ENCODE data around the gene RASIP1. TPM values are rescaled to one million over a fixed set of nuclear protein-coding genes. Genes with fewer than 3 reads are reported as not detected.
A peak's percentile ranks its signal among the peaks of the same experiment; 100 is the strongest.
"Not testable (repeated sequence)": the region's sequence is repeated elsewhere in the genome, so short reads cannot be mapped to it uniquely, and the experiment has no call there.

Gene RASIP1
- total RNA-seq, 1 donor from 2014 or later: 0.62 TPM

GRCh38 chr19:48696353-48697010, 43.9 kb downstream of the RASIP1 start:
- Mint-ChIP-seq H3K4me3 (ENCODE audit: unreplicated experiment) (peak overlapping the region; percentile 50), H3K9me3 (ENCODE audit: low read depth) (no peaks in the 10 kb centered on the region), H3K4me1 (ENCODE audit: low read depth) (peaks cover 10% of the 10 kb centered on the region), H3K27ac (ENCODE audit: unreplicated experiment) (no peak overlapping the region), H3K27me3 (ENCODE audit: low read depth) (peaks cover 10% of the 10 kb centered on the region), H3K36me3 (ENCODE audit: low read depth) (peaks cover 2% of the 10 kb centered on the region)
- no peak for DNase-seq (ENCODE audit: low spot score)
- no peak for TF ChIP-seq CTCF (IDR thresholded peaks at IDR 0.05)

GRCh38 chr19:48695743-48696352, 44.6 kb downstream of the RASIP1 start, which contains the start of gene FUT2:
Gene FUT2, plus strand, starts transcription at chr19:48695971. Its CDS starts 6,986 bp downstream, at chr19:48702957.
- Mint-ChIP-seq H3K4me3 (ENCODE audit: unreplicated experiment) (peak within 1 kb of the TSS; percentile 50), H3K27ac (ENCODE audit: unreplicated experiment) (no peak within 1 kb of the TSS), H3K4me1 (ENCODE audit: low read depth) (peaks cover 10% of the 10 kb centered on the region), H3K36me3 (ENCODE audit: low read depth) (peaks cover 2% of the 10 kb centered on the region), H3K27me3 (ENCODE audit: low read depth) (peaks cover 10% of the 10 kb centered on the region), H3K9me3 (ENCODE audit: low read depth) (no peaks in the 10 kb centered on the region)
- DNase-seq (ENCODE audit: low spot score): no peak
- TF ChIP-seq CTCF (IDR thresholded peaks at IDR 0.05): no peak

GRCh38 chr19:48693629-48694028, 46.8 kb downstream of the RASIP1 start:
- H3K4me3 Mint-ChIP-seq (ENCODE audit: unreplicated experiment); DNase-seq (ENCODE audit: low spot score); H3K27ac Mint-ChIP-seq (ENCODE audit: unreplicated experiment); H3K9me3 Mint-ChIP-seq (ENCODE audit: low read depth); H3K36me3 Mint-ChIP-seq (ENCODE audit: low read depth); H3K27me3 Mint-ChIP-seq (ENCODE audit: low read depth): not testable (repeated sequence)
- peaks cover 10% of the 10 kb centered on the region for H3K4me1 Mint-ChIP-seq (ENCODE audit: low read depth)

GRCh38 chr19:48689449-48689848, 51.0 kb downstream of the RASIP1 start:
- H3K36me3 Mint-ChIP-seq (ENCODE audit: low read depth): no peaks in the 10 kb centered on the region
- H3K4me3 Mint-ChIP-seq (ENCODE audit: unreplicated experiment): no peak overlapping the region
- H3K27me3 Mint-ChIP-seq (ENCODE audit: low read depth): no peaks in the 10 kb centered on the region
- no peaks in the 10 kb centered on the region for H3K9me3 Mint-ChIP-seq (ENCODE audit: low read depth)
- no peak overlapping the region for H3K27ac Mint-ChIP-seq (ENCODE audit: unreplicated experiment)
- DNase-seq (ENCODE audit: low spot score): no peak
- no peak for TF ChIP-seq CTCF (IDR thresholded peaks at IDR 0.05)
- no peaks in the 10 kb centered on the region for H3K4me1 Mint-ChIP-seq (ENCODE audit: low read depth)

- Mint-ChIP-seq H3K27ac (ENCODE audit: unreplicated experiment) (no peak overlapping the region), H3K27me3 (ENCODE audit: low read depth) (no peaks in the 10 kb centered on the region), H3K4me1 (ENCODE audit: low read depth) (no peaks in the 10 kb centered on the region), H3K4me3 (ENCODE audit: unreplicated experiment) (no peak overlapping the region), H3K9me3 (ENCODE audit: low read depth) (no peaks in the 10 kb centered on the region), H3K36me3 (ENCODE audit: low read depth) (no peaks in the 10 kb centered on the region)
- TF ChIP-seq CTCF (IDR thresholded peaks at IDR 0.05): no peak
- no peak for DNase-seq (ENCODE audit: low spot score)
Observed at GRCh38 chr19:48687776-48688175, 52.6 kb downstream of the RASIP1 start.

GRCh38 chr19:48686637-48687036, 53.8 kb downstream of the RASIP1 start:
- H3K4me3 Mint-ChIP-seq (ENCODE audit: unreplicated experiment); H3K4me1 Mint-ChIP-seq (ENCODE audit: low read depth); H3K27ac Mint-ChIP-seq (ENCODE audit: unreplicated experiment); H3K27me3 Mint-ChIP-seq (ENCODE audit: low read depth); DNase-seq (ENCODE audit: low spot score); H3K36me3 Mint-ChIP-seq (ENCODE audit: low read depth); H3K9me3 Mint-ChIP-seq (ENCODE audit: low read depth): not testable (repeated sequence)

Data from chondrocyte (in vitro differentiated cells).